ENCODE results near the gene CTIF. TPM values are rescaled to one million over a fixed set of nuclear protein-coding genes. Genes with fewer than 3 reads are reported as not detected.

Gene CTIF
- polyA plus RNA-seq, 1 experiment: 40.2 TPM

- no peak for TF ChIP-seq CTCF (IDR thresholded peaks at IDR 0.05; ENCODE audit: low read depth, low read length)
- ChIA-PET CTCF (interaction anchor here (1.4 kb wide), 1 partner anchor 31 kb away, joined by 3 read pairs; no protein-coding TSS in a partner anchor), POLR2A (no interaction called here)
- Histone ChIP-seq H3K27ac (ENCODE audit: low read depth, low read length) (no peak overlapping the region), H3K27me3 (ENCODE audit: control insufficient read depth, insufficient read depth, low read length) (no peaks in the 10 kb centered on the region), H3K9me3 (ENCODE audit: control insufficient read depth, insufficient read depth, low read length) (no peaks in the 10 kb centered on the region; the same call in 1 of the 2 replicates), H3K4me3 (ENCODE audit: low read depth, low read length) (no peak overlapping the region)
- DNase-seq (ENCODE audit: low read depth, low spot score): no peak
These were observed 34.9 kb downstream of the CTIF start for GRCh38 chr18:48573632-48574283.

GRCh38 chr18:48574667-48575300 is 36.0 kb downstream of the CTIF start:
- DNase-seq (ENCODE audit: low read depth, low spot score): no peak
- no peak for TF ChIP-seq CTCF (IDR thresholded peaks at IDR 0.05; ENCODE audit: low read depth, low read length)

GRCh38 chr18:48575301-48575657 is 36.4 kb downstream of the CTIF start:
- CTCF ChIA-PET: interaction anchor here (0.7 to 1.4 kb wide), 2 partner anchors 29 to 82 kb away, joined by 3 read pairs; no protein-coding TSS in a partner anchor

More at GRCh38 chr18:48574667-48575300, 36.0 kb downstream of the CTIF start:
- CTCF ChIA-PET: interaction anchor here (1.4 kb wide), 1 partner anchor 30 kb away, joined by 3 read pairs; no protein-coding TSS in a partner anchor
- no peaks in the 10 kb centered on the region for H3K27me3 ChIP-seq (ENCODE audit: control insufficient read depth, insufficient read depth, low read length)
- no peaks in the 10 kb centered on the region; the same call in 1 of the 2 replicates for H3K9me3 ChIP-seq (ENCODE audit: control insufficient read depth, insufficient read depth, low read length)
- no peak overlapping the region for H3K27ac ChIP-seq (ENCODE audit: low read depth, low read length)
- POLR2A ChIA-PET: no interaction called here
- H3K4me3 ChIP-seq (ENCODE audit: low read depth, low read length): no peak overlapping the region

GRCh38 chr18:48575658-48576456 is 37.0 kb downstream of the CTIF start:
- POLR2A ChIA-PET: no interaction called here
- CTCF ChIA-PET: interaction anchor here (0.7 kb wide), 1 partner anchor 82 kb away, joined by 3 read pairs; no protein-coding TSS in a partner anchor
- DNase-seq (ENCODE audit: low read depth, low spot score): no peak

More at GRCh38 chr18:48575301-48575657, 36.4 kb downstream of the CTIF start:
- Histone ChIP-seq H3K27ac (ENCODE audit: low read depth, low read length) (no peak overlapping the region), H3K9me3 (ENCODE audit: control insufficient read depth, insufficient read depth, low read length) (no peaks in the 10 kb centered on the region; the same call in 1 of the 2 replicates), H3K27me3 (ENCODE audit: control insufficient read depth, insufficient read depth, low read length) (no peaks in the 10 kb centered on the region), H3K4me3 (ENCODE audit: low read depth, low read length) (no peak overlapping the region)
- no peak for TF ChIP-seq CTCF (IDR thresholded peaks at IDR 0.05; ENCODE audit: low read depth, low read length)
- POLR2A ChIA-PET: no interaction called here
- DNase-seq (ENCODE audit: low read depth, low spot score): no peak

More at GRCh38 chr18:48575658-48576456, 37.0 kb downstream of the CTIF start:
- TF ChIP-seq CTCF (IDR thresholded peaks at IDR 0.05; ENCODE audit: low read depth, low read length): no peak
- Histone ChIP-seq H3K4me3 (ENCODE audit: low read depth, low read length) (no peak overlapping the region), H3K27me3 (ENCODE audit: control insufficient read depth, insufficient read depth, low read length) (no peaks in the 10 kb centered on the region), H3K9me3 (ENCODE audit: control insufficient read depth, insufficient read depth, low read length) (no peaks in the 10 kb centered on the region; the same call in 1 of the 2 replicates), H3K27ac (ENCODE audit: low read depth, low read length) (no peak overlapping the region)

Data from AG04450 (cell line).